Natural killer cell treated with Interleukin-12 subunit alpha and Interleukin-12 subunit beta and Interleukin-15 and Interleukin-18, amount 100 ng/mL, for 72 hours (primary cell): ENCODE measurements around the gene KCNAB1. TPM values are rescaled to one million over a fixed set of nuclear protein-coding genes. Genes with fewer than 3 reads are reported as not detected.

ENCODE experiments used
- ATAC-seq, 2 donors: fragments of 150-1000 bp; cut with Tn5 transposase in 1 of 2; sonication (Bioruptor Pico), chemical (Tn5 transposase) in 1 of 2; 2 replicates each; pipeline ENCODE4 v1.10.0; 2021
- DNase-seq: peaks from one replicate; pipeline ENCODE4 v3.0.0; 2022; ENCODE audit warnings: low spot score
- H3K27ac Mint-ChIP-seq, 2 donors: 1 replicate in 1 of 2; 2 replicates in 1 of 2; pipeline ENCODE4 v1.8.0; 2022; ENCODE audit warnings: mixed read lengths in 2 of 2, mild to moderate bottlenecking in 1 of 2, moderate library complexity in 1 of 2
- H3K27me3 Mint-ChIP-seq, 2 donors: 1 replicate in 1 of 2; 2 replicates in 1 of 2; pipeline ENCODE4 v1.8.0; 2022; ENCODE audit warnings: mixed read lengths in 2 of 2
- H3K36me3 Mint-ChIP-seq: one replicate; pipeline ENCODE4 v1.8.0; 2022; ENCODE audit warnings: mixed read lengths
- H3K4me1 Mint-ChIP-seq, 2 donors: 1 replicate in 1 of 2; 2 replicates in 1 of 2; pipeline ENCODE4 v1.8.0; 2022; ENCODE audit warnings: low read depth in 2 of 2, mixed read lengths in 2 of 2, mild to moderate bottlenecking in 1 of 2
- H3K4me3 Mint-ChIP-seq: one replicate; pipeline ENCODE4 v1.8.0; 2022; ENCODE audit warnings: mixed read lengths
- H3K9me3 Mint-ChIP-seq: 2 replicates; pipeline ENCODE4 v1.8.0; 2022; ENCODE audit warnings: mixed read lengths
- total RNA-seq, 2 donors: library from RNA; stranded (reverse); gene quantifications; one replicate each; pipeline ENCODE4 v1.2.3, GENCODE V29; 2022

KCNAB1 gene
- total RNA-seq, 2 donors from 2014 or later: not detected

DNA sequence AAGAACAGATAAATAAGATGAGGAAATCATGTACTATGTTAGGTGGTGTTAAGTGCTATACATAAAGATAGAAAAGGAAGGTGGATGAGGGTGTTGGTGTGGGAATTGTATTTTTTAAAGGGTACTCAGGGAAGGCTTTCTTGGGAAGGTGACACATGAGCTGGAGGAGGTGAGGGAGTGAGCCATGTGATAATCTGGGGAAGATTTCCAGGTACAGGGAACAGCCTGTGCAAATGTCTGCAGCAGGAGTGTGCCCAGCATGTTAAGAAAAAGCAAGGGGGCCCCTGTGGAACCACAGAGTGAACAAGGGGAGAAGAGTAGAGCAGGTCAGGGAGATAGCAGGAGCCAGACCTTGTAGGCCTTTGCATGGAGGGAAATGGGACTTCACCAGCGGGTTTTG, 258.9 kb downstream of the KCNAB1 start:
- Mint-ChIP-seq H3K4me1 (no peaks in the 10 kb centered on the region), H3K9me3 (no peaks in the 10 kb centered on the region), H3K4me3 (no peak overlapping the region), H3K36me3 (no peaks in the 10 kb centered on the region), H3K27ac (no peak overlapping the region), H3K27me3 (peaks cover 19 to 35% of the 10 kb centered on the region in 2 donors)
- DNase-seq (no peak), ATAC-seq (no peak)

GRCh38 chr3:156381253-156381652, 260.9 kb downstream of the KCNAB1 start:
- H3K4me1 Mint-ChIP-seq: no peaks in the 10 kb centered on the region
- ATAC-seq: no peak
- H3K27me3 Mint-ChIP-seq: peaks cover 17 to 30% of the 10 kb centered on the region in 2 donors
- no peak overlapping the region for H3K27ac Mint-ChIP-seq
- no peaks in the 10 kb centered on the region for H3K36me3 Mint-ChIP-seq
- H3K9me3 Mint-ChIP-seq: no peaks in the 10 kb centered on the region
- no peak for DNase-seq
- no peak overlapping the region for H3K4me3 Mint-ChIP-seq

DNA sequence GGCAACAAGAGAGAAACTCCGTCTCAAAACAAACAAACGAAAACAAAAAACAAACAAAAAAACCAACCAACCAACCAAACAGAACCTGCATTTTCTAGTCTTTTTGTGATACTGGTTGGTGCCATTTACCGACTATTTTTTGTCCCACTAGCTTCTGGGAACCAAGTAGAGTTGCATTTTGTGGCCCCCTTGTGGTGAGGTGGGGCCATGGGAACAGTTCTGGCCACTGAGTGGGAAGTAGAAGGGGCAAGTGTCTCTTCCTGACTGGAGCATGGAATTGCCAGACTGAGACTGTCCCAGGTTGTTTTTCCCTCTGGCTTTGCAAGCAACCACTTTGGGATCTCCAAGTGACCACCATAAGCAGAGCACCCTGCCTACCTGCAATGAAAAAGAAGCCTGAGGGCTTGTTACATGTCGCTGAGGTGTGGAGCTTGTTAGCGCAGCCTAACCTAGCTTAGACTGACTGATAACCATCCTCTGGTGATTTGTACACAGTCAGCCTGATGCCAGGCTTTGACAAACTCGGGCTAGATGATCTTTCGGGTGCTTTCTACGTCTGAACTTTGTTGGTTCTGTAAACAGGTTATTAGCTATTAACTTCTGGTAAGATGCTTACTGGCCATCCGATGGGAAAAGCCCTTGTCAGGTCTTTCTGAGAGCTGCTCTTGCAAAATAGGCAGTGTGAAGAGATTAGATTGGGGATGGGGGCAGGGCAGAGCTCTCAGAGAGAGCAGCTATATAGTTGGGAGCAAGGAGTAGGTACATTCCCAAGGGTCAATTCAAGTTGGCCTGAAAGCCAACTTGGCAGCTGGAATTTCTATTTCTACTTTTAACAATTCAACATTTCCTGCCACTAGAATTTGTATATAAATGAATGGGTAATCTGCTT, 262.3 kb downstream of the KCNAB1 start:
- Mint-ChIP-seq H3K27ac (no peak overlapping the region), H3K27me3 (peaks cover 12 to 15% of the 10 kb centered on the region in 2 donors), H3K9me3 (no peaks in the 10 kb centered on the region), H3K4me3 (no peak overlapping the region), H3K36me3 (no peaks in the 10 kb centered on the region), H3K4me1 (no peaks in the 10 kb centered on the region)
- DNase-seq (no peak), ATAC-seq (peak; percentile 29 to 43)

DNA sequence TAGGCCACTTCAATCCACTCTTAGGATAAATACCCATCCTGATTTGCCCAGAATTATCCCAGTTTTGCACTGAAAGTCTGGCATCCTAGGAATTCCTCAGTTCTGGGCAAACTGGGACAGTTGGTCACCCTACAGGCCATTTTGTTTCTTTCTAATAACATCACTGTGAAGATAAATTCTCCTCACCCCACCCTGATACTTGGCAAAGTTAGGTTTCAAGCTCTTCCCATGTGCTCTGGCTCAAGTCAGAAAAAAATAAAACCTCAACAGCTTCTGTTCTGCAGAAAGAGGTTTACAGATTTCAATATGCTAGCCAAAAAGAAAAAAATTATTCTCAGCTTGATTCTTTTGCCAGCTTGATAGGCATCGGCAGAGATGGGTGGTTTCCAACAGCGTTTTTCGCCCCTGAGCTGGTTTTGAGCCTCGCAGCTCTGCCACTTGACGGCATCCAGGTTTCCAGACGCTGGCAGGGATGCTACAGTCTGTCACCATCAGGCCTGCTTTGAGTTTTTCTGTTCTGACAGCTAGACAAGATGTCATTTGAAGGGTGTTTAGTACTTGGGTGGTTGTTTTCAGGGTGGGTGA, 263.2 kb downstream of the KCNAB1 start:
- no peak overlapping the region for H3K4me3 Mint-ChIP-seq
- ATAC-seq (no peak), DNase-seq (no peak)
- no peaks in the 10 kb centered on the region for H3K4me1 Mint-ChIP-seq
- H3K27me3 Mint-ChIP-seq: peaks cover 7 to 12% of the 10 kb centered on the region in 2 donors
- no peaks in the 10 kb centered on the region for H3K9me3 Mint-ChIP-seq
- no peaks in the 10 kb centered on the region for H3K36me3 Mint-ChIP-seq
- H3K27ac Mint-ChIP-seq: no peak overlapping the region

DNA sequence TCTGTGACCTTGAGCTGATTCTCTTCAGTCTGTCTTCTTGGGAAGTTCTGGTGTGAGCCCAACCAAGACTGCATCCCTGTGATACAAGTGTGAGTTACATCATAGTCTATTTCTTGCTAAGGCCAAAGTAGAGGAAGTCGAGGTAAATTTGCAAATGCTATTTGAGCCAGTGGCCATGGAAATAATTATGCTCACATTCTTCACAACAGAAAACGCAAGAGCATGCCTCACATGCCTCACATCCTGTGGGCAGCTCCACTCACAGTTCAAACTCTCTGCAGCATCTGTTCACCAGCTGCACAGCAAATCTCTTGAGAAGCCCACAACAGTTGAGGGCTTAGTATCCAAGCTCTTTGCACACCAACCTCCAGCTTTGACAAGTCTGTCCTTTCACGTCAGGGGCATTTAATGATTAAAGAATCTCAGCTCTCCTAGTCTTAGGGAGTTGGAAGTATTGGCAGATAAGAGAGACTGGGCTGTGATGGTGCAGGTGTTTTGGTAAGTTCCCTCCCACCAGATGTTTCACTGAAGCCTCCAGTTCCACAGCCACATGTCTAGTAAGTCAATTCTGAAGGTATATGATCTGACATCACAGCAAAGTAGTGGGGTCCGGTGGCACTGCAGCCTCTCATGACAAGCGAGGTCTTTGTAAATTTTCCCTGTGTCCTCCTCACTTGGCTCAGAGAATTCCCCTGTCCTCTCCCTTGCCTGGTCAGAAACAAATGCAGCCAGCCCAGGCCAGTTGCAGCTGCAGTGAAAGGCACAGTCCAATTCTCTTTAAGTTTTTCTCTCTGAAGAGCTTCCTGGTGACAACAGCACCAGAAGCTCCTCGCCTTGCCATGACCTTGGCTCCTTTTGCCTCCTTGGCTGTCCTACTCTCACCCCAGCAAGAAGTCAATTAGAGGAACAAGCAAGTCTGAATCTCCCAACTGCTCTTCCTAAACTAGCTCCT, 268.4 kb downstream of the KCNAB1 start:
- no peak for ATAC-seq
- Mint-ChIP-seq H3K27me3 (peaks cover 20 to 26% of the 10 kb centered on the region in 2 donors), H3K9me3 (no peaks in the 10 kb centered on the region)

GRCh38 chr3:156389449-156389950, 269.1 kb downstream of the KCNAB1 start:
- Mint-ChIP-seq H3K36me3 (no peaks in the 10 kb centered on the region), H3K27me3 (peaks cover 18 to 26% of the 10 kb centered on the region in 2 donors), H3K27ac (no peak overlapping the region), H3K9me3 (no peaks in the 10 kb centered on the region), H3K4me3 (no peak overlapping the region), H3K4me1 (no peaks in the 10 kb centered on the region)
- DNase-seq (no peak), ATAC-seq (peak in 1 of 2 donors; percentile 15)

More for the DNA sequence above, 268.4 kb downstream of the KCNAB1 start:
- Mint-ChIP-seq H3K36me3 (no peaks in the 10 kb centered on the region), H3K4me1 (no peaks in the 10 kb centered on the region), H3K4me3 (no peak overlapping the region), H3K27ac (no peak overlapping the region)
- no peak for DNase-seq

DNA sequence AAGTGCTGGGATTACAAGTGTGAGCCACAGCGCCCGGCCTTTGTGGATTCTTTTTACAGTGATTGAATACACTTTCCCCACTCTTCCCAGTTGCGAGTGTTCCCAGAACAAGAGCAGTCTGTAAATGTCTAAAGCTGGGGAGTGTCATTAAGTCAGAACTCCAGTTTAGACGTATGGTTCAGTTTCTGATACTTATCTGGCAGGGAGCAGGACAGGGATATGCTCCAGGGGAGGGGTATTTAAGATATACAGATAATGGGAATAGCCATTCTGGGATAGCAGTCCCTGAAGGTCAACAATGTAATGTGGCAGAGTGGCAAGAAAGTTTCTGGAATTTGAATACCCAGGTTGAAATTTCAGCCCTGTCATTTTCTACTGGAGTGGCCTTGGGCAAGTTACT, 270.5 kb downstream of the KCNAB1 start:
- no peak overlapping the region for H3K4me3 Mint-ChIP-seq
- peaks cover 18 to 26% of the 10 kb centered on the region in 2 donors for H3K27me3 Mint-ChIP-seq
- H3K4me1 Mint-ChIP-seq: no peaks in the 10 kb centered on the region
- ATAC-seq (no peak), DNase-seq (no peak)
- no peaks in the 10 kb centered on the region for H3K9me3 Mint-ChIP-seq
- H3K36me3 Mint-ChIP-seq: no peaks in the 10 kb centered on the region
- H3K27ac Mint-ChIP-seq: no peak overlapping the region

DNA sequence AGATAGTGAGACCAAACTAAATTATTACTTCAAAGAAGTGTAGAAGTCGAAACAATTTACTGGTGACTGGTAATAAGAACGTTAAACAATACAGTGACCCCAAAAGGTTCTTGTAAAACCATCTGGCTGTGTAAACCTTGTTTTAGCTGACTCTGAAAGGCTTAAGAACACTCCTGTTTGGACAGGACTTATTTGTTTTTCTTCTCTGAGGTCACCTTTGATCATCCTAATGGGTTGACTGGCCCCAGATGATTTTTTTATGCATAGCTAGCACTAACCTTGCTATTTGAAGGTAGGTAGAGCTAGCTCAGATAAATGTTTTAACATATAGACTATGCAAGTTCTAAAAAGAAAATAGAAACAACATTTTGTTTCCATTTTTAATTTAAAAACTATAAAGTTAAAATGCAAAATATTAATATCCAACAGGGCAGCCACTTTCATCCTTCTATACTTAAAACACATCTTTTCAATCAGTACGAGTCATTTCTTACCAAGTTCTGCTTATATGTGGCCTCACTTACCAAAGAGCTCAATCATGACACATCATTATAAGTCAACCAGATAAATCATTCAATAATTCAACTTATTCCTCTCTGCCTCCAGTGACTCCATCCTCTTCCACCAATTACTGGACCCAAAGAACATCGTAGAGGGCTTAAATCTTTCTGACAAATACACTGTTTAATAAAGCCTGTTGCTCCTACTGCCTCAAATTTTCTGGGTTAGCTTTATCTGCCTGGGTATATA, 275.8 kb downstream of the KCNAB1 start:
- DNase-seq (no peak), ATAC-seq (no peak)
- Mint-ChIP-seq H3K36me3 (no peaks in the 10 kb centered on the region), H3K4me1 (no peaks in the 10 kb centered on the region), H3K27me3 (peaks cover 10 to 38% of the 10 kb centered on the region in 2 donors), H3K9me3 (no peaks in the 10 kb centered on the region), H3K4me3 (no peak overlapping the region), H3K27ac (no peak overlapping the region)

GRCh38 chr3:156396851-156397250, 276.5 kb downstream of the KCNAB1 start:
- Mint-ChIP-seq H3K9me3 (no peaks in the 10 kb centered on the region), H3K27me3 (peaks cover 10 to 39% of the 10 kb centered on the region in 2 donors), H3K27ac (no peak overlapping the region), H3K4me3 (no peak overlapping the region), H3K36me3 (no peaks in the 10 kb centered on the region), H3K4me1 (no peaks in the 10 kb centered on the region)
- ATAC-seq: no peak
- no peak for DNase-seq

DNA sequence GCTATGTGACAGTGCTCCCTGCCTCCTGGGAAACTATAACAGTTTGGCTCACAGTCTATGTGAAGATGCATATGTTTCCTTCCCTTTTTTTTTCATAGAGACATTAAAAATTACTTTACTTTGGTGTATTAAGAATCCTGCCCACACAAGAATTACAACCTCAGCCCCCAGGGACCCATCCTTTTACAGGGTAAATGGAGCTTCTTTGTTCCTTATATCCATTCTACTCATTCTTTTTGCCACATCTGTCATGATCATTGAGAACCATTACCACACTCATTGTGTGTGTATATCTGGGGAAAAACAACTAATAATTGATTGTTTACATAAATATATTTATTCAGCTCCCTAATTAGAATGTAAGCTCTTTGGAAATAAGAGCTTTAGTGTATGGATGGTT, 277.2 kb downstream of the KCNAB1 start:
- no peaks in the 10 kb centered on the region for H3K9me3 Mint-ChIP-seq
- ATAC-seq: no peak
- no peak overlapping the region for H3K4me3 Mint-ChIP-seq
- no peaks in the 10 kb centered on the region for H3K36me3 Mint-ChIP-seq
- H3K4me1 Mint-ChIP-seq: no peaks in the 10 kb centered on the region
- H3K27me3 Mint-ChIP-seq: peaks cover 7 to 34% of the 10 kb centered on the region in 2 donors
- no peak for DNase-seq
- H3K27ac Mint-ChIP-seq: no peak overlapping the region

DNA sequence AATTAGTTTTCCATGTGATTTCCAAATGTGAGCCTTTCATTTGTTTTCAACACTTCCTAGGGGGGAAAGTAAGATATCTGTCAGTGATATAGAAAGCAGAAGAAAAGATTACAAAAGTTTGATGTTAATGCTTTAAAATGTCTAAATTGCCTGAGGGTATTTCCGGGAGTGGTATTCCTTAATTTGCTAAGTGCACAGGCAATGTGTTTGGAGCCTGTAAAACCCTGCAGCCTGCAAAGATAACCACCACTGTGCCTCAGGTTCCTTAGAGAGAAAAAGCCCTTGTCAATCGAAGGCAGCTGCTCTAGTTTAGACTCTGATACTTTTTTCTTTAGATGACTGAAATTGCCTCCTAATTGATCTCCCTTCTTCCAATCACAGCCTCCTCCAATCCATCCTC, 279.7 kb downstream of the KCNAB1 start:
- Mint-ChIP-seq H3K27ac (no peak overlapping the region), H3K27me3 (peaks cover 4 to 29% of the 10 kb centered on the region in 2 donors), H3K9me3 (no peaks in the 10 kb centered on the region), H3K36me3 (no peaks in the 10 kb centered on the region), H3K4me3 (no peak overlapping the region), H3K4me1 (no peaks in the 10 kb centered on the region)
- ATAC-seq (no peak), DNase-seq (no peak)

GRCh38 chr3:156400735-156401134, 280.4 kb downstream of the KCNAB1 start:
- H3K27ac Mint-ChIP-seq: no peak overlapping the region
- no peak for ATAC-seq
- H3K36me3 Mint-ChIP-seq: no peaks in the 10 kb centered on the region
- DNase-seq: no peak
- H3K27me3 Mint-ChIP-seq: peaks cover 4 to 29% of the 10 kb centered on the region in 2 donors
- no peaks in the 10 kb centered on the region for H3K9me3 Mint-ChIP-seq
- H3K4me1 Mint-ChIP-seq: no peaks in the 10 kb centered on the region
- H3K4me3 Mint-ChIP-seq: no peak overlapping the region

- Mint-ChIP-seq H3K4me3 (no peak overlapping the region), H3K27ac (no peak overlapping the region), H3K27me3 (peaks cover 3 to 44% of the 10 kb centered on the region in 2 donors), H3K9me3 (no peaks in the 10 kb centered on the region), H3K36me3 (no peaks in the 10 kb centered on the region), H3K4me1 (no peaks in the 10 kb centered on the region)
- DNase-seq (no peak), ATAC-seq (no peak)
Measured at GRCh38 chr3:156404217-156404616, 283.8 kb downstream of the KCNAB1 start.
